Activated CD4-positive, alpha-beta T cell treated with anti-CD3 and anti-CD28 coated beads for 4 hours (primary cell): ENCODE data around the gene HSF2BP.
"Not testable (repeated sequence)": the region's sequence is repeated elsewhere in the genome, so short reads cannot be mapped to it uniquely, and the experiment has no call there.

Source experiments
- DNase-seq, 2 donors: peaks; one replicate each; pipeline ENCODE4 v3.0.0-alpha.2; 2020

Gene HSF2BP

DNA sequence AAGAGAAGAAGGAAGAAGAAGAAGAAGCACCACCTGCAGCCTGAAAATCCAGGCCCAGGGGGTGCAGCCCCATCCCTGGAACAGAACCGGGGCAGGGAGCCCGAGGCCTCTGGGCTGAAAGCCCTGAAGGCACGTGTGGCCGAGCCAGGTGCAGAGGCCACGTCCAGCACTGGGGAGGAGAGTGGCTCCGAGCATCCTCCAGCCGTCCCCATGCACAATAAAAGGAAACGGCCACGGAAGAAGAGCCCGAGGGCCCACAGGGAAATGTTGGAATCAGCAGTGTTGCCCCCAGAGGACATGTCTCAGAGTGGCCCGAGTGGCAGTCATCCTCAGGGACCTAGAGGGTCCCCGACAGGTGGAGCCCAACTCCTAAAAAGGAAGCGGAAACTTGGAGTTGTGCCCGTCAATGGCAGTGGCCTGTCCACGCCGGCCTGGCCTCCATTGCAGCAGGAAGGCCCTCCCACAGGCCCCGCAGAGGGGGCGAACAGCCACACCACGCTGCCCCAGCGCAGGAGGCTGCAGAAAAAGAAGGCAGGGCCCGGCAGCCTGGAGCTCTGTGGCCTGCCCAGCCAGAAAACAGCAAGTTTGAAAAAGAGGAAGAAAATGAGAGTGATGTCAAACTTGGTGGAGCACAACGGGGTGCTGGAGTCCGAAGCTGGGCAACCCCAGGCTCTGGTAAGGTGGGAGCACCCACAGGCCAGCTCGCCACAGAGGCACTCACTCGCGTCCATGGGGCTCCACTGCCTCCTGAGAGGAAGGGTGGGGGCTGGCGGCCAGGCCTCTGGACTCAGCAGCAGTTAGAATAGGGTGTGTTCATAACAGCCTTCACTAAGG, 28.5 kb upstream of the HSF2BP start:
- no peak for DNase-seq

DNA sequence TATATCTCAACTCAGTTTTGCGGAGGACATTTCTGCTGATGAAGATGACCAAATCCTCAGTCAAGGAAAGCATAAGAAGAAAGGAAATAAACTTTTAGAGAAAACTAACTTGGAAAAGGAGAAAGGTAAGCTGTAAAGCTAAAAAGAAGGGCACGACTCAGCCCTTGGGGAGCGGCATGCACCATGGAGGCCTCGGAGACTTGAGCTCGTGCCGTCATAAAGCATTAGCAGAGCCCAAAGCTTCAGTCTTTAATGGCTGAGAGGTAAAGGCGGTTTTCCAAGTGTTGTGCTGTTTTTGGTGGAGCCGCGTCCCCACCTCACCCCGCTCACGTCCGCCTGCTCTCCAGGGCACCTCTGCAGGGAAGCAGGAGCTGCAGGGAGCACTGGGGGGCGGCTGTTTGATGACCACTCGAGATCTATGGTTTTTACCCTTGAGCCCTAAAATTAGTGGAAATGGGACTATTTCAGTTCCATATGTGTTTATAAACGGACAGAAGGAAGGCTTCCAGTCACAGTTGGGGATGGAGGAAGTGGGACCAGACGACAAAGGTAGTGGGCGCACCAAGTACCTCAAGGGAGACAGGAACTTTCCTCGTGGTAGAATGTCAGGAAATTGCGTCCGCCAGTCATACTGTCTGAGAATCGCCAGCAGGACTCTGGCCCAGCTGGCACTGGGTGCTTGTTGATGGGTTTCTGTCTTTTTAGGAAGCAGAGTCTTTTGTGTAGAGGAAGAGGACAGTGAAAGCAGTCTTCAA, 27.7 kb upstream of the HSF2BP start:
- DNase-seq = no peak

DNA sequence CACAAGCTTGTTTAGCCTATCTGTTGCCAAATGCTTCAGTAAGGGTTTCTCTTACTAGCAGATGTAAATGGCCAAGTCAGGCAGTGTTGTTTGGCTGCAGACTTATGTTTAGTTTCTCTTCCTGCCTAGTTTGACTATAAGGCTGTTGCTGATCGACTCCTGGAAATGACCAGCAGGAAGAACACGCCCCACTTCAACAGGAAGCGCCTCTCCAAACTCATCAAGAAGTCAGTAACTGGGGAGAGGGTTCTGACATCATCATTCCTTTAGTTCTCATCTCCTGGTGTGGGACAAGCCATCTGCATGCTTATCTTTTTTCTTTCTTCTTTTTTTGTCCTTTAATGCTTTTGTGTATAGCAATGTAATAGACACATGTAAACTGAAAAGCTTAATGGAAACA, 25.1 kb upstream of the HSF2BP start:
- no peak for DNase-seq

DNA sequence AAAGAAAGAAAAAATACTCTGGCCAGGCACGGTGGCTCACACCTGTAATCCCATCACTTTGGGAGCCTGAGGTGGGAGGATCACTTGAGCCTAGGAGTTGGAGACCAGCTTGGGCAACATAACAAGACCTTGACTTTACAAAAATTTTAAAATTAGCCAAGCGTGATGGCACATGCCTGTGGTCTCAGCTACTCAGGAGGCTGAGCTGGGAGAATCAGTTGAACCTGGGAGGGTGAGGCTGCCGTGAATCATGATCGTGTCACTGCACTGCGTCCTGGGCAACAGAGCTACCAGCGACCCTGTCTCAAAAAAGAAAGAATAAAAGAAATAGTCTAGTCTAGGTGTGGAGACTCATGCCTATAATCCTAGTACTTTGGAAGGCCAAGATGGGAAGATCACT, 22.4 kb upstream of the HSF2BP start:
- no peak for DNase-seq

DNA sequence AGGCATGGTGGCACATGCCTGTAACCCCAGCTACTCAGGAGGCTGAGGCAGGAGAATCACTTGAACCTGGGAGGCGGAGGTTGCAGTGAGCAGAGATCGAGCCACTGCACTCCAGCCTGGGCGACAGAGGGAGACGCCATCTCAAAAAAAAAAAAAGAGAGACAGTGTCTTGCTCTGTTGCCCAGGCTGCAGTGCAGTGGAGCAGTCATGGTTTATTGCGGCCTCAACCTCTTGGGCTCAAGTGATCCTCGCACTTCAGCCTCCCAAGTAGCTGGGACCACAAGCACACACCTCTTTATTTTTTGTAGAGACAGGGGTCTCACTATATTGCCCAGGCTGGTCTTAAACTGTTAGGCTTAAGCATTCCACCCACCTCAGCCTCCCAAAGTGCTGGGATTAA, 21.1 kb upstream of the HSF2BP start:
- not testable (repeated sequence) for DNase-seq

GRCh38 chr21:43679951-43680350, 20.7 kb upstream of the HSF2BP start:
- DNase-seq = no peak

DNA sequence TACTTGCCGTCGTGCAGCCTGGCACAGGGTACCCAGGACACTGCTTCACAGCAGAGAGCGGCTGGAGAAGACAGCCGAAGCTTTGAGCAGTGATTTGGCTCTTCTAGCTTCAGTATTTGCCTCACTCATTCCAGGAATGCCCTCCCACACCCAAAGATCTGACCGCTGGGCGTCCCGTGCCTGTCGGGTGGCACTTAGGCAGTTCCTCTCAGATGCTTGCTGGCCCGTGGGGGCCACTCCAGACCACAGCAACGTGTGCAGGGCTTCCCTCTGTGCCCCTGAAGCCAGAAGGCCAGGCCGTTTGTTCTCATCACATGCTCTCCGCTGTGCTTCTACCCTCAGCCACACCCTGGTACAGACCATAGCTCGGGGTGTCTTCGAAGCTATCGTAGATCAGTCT, 17.1 kb upstream of the HSF2BP start:
- DNase-seq = no peak

GRCh38 chr21:43675871-43676270, 16.6 kb upstream of the HSF2BP start:
- DNase-seq = no peak

DNA sequence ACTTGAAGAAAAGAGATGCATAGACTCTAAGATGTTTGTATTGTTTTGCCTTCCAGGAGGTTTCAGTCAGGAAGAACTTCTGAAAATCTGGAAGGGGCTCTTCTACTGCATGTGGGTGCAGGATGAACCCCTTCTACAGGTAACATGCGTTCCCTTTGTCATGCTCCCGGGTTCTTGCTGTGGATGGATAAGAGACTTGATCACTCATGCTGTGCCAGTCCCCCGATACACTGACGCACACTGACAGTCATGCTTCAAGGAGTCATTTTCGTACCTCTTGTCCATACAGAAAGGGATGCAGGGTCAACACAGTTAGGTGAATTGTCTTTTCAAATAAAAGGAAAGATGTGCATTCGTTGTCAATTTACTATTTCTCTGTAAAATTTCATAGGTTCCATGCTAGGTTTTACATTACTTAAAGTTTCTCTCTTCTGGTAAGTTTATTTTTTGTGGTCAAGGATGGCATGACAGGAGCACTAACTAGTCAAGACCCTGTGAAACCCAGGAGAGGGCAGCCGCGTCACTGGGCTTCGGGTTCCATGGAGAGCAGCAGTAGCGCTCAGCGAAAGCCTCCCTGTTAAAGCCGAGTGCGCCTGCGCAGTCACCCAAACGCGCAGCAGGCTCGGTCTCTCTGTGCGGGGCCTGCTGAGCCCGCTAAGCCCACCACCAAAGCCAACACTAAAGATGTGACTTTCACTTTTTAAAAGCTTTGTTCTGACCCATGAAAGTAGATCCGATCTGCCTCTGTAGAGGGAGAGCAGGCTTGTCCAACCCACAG, 10.7 kb upstream of the HSF2BP start:
- DNase-seq = no peak

DNA sequence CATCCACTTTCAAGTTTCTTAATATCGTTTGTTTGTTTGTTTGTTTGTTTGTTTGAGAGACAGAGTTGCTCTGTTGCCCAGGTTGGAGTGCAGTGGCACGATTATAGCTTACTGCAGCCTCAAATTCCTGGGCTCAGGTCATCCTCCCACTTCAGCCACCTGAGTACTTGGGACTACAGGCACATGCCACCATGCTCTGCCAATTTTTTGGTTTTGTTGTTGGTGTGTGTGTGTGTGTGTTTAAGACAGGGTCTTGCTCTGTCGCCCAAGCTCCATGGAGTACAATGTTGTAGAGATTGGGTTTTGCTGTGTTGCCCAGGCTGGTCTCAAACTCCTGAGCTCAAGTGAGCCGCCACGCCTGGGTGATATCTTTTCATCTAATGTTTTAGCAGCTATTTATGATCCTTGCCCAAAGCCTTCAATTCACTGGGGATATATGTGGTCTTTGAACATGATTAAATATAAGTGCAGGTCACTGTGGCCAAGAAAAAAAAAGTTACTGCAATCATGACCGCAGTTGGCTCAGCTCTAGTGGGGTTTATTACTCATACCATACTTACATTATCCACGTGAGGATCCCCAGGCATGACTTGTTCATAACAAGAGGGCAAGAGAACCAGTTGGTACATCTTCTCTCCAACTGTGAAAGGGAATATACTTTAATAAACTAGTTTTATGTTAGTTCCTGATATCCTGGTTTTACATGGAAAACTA, 8.1 kb upstream of the HSF2BP start:
- no peak for DNase-seq

GRCh38 chr21:43665879-43666278, 6.6 kb upstream of the HSF2BP start:
- no peak for DNase-seq

GRCh38 chr21:43664358-43664757, 5.1 kb upstream of the HSF2BP start:
- no peak for DNase-seq

DNA sequence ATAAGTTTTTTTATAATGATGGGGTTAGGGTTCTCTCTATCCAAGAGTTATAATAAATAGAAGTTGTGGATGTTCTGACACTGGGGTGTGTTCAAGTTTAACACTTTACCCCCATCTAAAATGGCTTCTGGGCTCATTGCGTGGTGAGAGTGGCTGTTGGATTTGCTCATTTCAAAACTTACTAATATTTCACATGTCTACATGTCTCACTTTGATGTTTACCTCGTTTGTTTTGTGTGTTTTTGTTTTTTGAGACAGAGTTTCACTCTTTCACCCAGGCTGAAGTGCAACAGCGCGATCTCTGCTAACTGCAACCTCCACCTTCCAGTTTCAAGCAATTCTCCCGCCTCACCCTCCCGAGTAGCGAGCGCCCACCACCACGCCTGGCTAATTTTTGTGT, 3.7 kb upstream of the HSF2BP start:
- DNase-seq = no peak

DNA sequence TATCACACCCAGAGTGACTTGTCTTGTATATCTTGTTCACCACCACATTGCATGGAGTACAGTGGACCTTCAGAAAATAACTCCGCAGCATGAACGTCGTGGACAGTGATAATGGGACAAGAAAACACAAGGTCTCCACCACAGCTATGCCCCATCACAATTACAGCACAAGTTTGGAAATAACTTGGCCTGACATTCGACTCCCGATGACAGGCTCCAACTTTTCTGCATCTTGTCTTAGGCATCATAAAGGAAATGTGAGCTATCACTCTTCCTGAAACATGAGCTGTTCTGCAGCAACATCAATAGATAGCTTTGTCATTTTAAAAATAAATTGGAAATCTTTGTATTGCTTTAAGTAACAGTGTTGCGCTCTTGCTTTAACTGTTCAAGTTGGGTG, 3.0 kb upstream of the HSF2BP start:
- DNase-seq = no peak

DNA sequence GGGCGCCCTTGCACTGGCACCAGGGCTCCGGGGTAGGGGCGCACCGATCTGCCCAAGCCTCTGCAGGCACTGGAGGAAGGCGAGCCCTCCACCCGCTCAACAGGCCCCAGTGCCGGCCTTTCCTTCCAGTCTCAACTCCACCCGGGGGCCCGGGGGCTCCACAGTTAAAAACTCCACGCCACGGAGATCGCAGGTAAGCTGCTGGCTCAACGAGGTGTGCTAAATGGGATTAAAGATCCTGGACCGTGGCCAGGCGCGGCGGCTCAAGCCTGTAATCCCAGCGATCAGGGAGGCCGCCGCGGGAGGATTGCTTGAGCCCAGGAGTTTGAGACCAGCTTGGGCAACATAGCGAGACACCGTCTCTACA, 536 bp downstream of the HSF2BP start:
- no peak for DNase-seq

GRCh38 chr21:43658088-43658741, 1.1 kb downstream of the HSF2BP start:
- no peak for DNase-seq

DNA sequence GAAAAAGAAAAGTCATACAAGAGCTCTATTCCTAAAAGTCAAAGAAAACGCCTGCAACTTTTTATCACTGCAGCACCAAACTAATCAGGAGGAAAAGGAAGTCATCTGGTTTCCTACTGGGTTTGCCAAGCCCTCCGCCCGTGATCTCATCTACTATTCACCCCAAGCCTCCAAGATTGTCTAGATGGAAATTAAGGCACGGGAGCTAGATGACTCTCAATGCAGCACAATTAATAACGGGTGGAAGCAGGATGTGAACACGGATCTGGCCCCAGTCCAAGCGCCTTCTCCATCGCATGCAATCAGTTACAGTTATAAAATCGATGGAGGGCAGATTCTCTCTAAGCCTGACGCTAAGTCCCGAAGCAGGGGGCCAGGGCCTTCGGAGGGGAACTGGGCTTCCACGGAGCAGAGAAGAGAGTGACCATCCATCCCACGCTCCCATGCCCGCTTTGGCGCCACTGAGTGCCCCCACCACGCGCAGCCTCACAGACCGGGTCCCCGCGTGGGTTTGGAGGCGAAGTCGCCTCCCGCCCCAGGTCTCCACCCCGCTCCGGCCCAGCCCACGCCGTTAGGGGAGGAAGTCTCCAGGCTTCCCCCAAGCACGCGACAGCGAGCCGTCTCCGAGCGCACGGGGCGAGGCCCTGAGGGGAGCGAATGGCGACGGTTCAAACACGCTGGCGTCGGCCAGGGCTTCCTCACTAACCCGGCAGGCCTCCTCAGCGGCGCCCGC, 1.8 kb downstream of the HSF2BP start:
- DNase-seq = no peak

DNA sequence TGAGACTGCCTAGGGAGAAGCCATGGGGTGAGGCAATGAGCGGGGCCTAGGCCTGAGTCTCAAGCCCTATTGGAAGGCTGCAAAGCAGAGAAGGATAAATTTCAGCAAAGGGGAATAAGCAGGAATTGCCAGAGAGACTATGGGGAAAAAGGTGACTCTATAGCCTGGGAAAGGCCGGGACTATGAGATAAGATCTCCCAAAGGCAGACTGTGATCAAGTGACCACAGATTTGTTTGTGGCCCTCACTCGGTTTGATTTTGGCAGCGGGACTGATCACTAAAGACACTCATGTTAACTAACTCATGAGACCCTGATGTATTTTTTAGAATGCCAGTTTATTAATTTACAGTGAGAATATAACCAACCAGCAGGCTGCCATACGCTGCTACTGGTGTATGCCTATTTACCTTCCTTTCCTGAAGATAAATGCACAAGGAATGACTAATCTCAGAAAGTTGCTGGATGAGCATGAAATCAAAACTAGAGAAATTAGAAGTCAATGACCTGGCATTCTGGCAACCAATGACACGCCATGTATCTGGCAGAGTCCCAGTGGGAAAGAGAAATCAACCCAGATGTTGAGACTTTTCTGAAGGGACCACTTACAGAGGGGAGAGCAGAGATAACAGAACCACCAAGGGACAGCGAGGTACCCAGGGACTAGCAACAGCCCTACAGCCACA, 4.3 kb downstream of the HSF2BP start:
- DNase-seq = no peak

DNA sequence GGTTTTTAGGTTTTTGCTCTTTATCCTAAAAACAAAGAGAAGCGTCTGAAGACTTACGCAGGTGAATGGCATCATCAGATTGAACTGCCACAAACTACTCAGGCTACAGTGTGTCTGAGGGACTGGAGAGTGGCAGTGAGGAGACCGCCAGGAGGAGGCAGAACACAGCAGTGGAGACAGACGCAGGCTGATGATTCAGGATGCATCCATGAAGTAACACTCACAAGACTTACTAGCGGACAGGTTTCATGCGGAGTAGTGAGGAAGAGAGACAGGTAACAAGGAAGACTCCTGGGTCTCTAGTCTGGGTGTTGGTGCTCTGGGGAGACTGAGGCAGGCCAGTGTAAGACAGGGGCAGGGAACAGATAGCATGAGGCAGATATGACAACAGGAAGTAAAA, 5.7 kb downstream of the HSF2BP start:
- no peak for DNase-seq

GRCh38 chr21:43652616-43653015, 6.7 kb downstream of the HSF2BP start:
- no peak for DNase-seq

GRCh38 chr21:43651926-43652325, 7.4 kb downstream of the HSF2BP start:
- not testable (repeated sequence) for DNase-seq
